Natural killer cell (primary cell): ENCODE results near the gene DRD3. TPM values are rescaled to one million over a fixed set of nuclear protein-coding genes. Genes with fewer than 3 reads are reported as not detected.

ENCODE experiments used
- ATAC-seq, 3 donors: fragments of 150-1000 bp in 2 of 3; fragments of 200-7000 bp in 1 of 3; cut with Tn5 transposase; 1 replicate in 1 of 3; 2 replicates in 2 of 3; pipeline ENCODE4 v1.10.0; 2021; ENCODE audit warnings: mild to moderate bottlenecking in 2 of 3, moderate library complexity in 2 of 3
- DNase-seq, 2 donors: peaks; one replicate each; pipeline versions ENCODE4 v3.0.0 to v3.0.0-alpha.2; 2013 to 2021; ENCODE audit warnings: mixed read lengths in 1 of 2
- H3K27ac ChIP-seq: one replicate; pipeline ENCODE4 v1.5.1; 2013; ENCODE audit warnings: mild to moderate bottlenecking, low read length
- H3K27me3 ChIP-seq: one replicate; pipeline ENCODE4 v1.6.1; 2013; ENCODE audit warnings: low read length; ENCODE audit not compliant: control insufficient read depth, insufficient read depth
- H3K36me3 ChIP-seq: one replicate; pipeline ENCODE4 v1.6.1; 2013; ENCODE audit warnings: low read length; ENCODE audit not compliant: control insufficient read depth, insufficient read depth
- H3K4me1 ChIP-seq: one replicate; pipeline ENCODE4 v1.6.1; 2013; ENCODE audit warnings: low read length; ENCODE audit not compliant: control insufficient read depth, insufficient read depth
- H3K4me3 ChIP-seq: one replicate; pipeline ENCODE4 v1.5.1; 2013; ENCODE audit warnings: low read length
- H3K9me3 ChIP-seq: one replicate; pipeline ENCODE4 v1.6.1; 2013; ENCODE audit warnings: low read length; ENCODE audit not compliant: control insufficient read depth, insufficient read depth
- H3K27ac Mint-ChIP-seq, 2 donors: one replicate each; pipeline ENCODE4 v1.8.0; 2022; ENCODE audit warnings: mild to moderate bottlenecking in 2 of 2, mixed read lengths in 2 of 2, moderate library complexity in 1 of 2
- H3K27me3 Mint-ChIP-seq, 2 donors: one replicate each; pipeline ENCODE4 v1.8.0; 2022; ENCODE audit warnings: low read depth in 2 of 2, mixed read lengths in 2 of 2
- H3K36me3 Mint-ChIP-seq: one replicate; pipeline ENCODE4 v1.8.0; 2022; ENCODE audit warnings: mixed read lengths
- H3K4me1 Mint-ChIP-seq, 2 donors: one replicate each; pipeline ENCODE4 v1.8.0; 2022; ENCODE audit warnings: mixed read lengths in 2 of 2
- H3K4me3 Mint-ChIP-seq: one replicate; pipeline ENCODE4 v1.8.0; 2022; ENCODE audit warnings: mild to moderate bottlenecking, moderate library complexity, mixed read lengths
- H3K9me3 Mint-ChIP-seq, 2 donors: one replicate each; pipeline ENCODE4 v1.8.0; 2022; ENCODE audit warnings: mixed read lengths in 2 of 2
- WGBS: methylation state at CpG from one replicate; pipeline ENCODE4 v1.1.7; 2013; ENCODE audit warnings: missing lambda C conversion rate; ENCODE audit not compliant: insufficient coverage; 5-methylcytosine and 5-hydroxymethylcytosine counted together
- intact Hi-C: fragments of 100-400 bp; cut with micrococcal nuclease; formaldehyde crosslinking; loops from one replicate; pipeline ENCODE4 v1.14.2; 2022
- total RNA-seq, 4 donors: library from RNA; stranded (reverse); fragments of 120-200 nt in 1 of 4; gene quantifications; one replicate each; pipeline versions ENCODE4 v1.2.3 to v1.2.4, GENCODE V29; 2013 to 2022
- TF ChIP-seq, protein P1 (sequence below): fragments of 200-600 bp; IDR thresholded peaks from one replicate; pipeline ENCODE4 v1.8.0; 2022; ENCODE audit warnings: antibody characterized with exemption

Gene DRD3
- total RNA-seq, 3 donors from 2014 or later (not counting 1 experiment from before 2014, with no cell fraction given): not detected

DNA sequence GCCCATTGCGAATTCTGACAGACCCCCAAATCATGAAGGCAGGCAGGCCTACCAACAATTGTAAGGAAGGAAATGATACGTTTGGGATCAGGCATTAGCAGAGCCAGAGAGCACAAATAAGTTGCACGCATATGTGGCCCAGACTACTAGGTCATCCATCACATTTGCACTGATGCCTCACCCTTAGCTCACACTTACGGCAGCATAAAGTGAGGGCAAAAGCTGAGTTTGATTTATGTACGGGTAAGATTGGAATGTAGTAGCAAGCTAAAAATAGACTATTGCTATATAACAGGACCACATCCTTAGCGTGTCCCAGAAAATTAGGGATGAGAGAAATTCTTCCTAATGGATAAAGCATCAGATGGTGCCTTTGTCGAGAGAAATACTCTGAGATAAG lies 63.7 kb downstream of the DRD3 start:
- no peaks in the 10 kb centered on the region for H3K9me3 Mint-ChIP-seq
- Histone ChIP-seq H3K9me3 (no peaks in the 10 kb centered on the region), H3K27ac (no peak overlapping the region), H3K4me1 (no peaks in the 10 kb centered on the region), H3K36me3 (no peaks in the 10 kb centered on the region), H3K27me3 (peaks cover 5% of the 10 kb centered on the region), H3K4me3 (no peak overlapping the region)
- intact Hi-C loops: no loop called here
- H3K36me3 Mint-ChIP-seq: no peaks in the 10 kb centered on the region
- no peak overlapping the region for H3K4me3 Mint-ChIP-seq
- peaks cover 8 to 10% of the 10 kb centered on the region in 2 donors for H3K27me3 Mint-ChIP-seq
- no peak overlapping the region for H3K27ac Mint-ChIP-seq
- ATAC-seq (no peak), DNase-seq (no peak)
- 88% methylated on average over 5 of the region's 7 CpGs for WGBS
- H3K4me1 Mint-ChIP-seq: no peaks in the 10 kb centered on the region
- TF ChIP-seq, protein P1, sequence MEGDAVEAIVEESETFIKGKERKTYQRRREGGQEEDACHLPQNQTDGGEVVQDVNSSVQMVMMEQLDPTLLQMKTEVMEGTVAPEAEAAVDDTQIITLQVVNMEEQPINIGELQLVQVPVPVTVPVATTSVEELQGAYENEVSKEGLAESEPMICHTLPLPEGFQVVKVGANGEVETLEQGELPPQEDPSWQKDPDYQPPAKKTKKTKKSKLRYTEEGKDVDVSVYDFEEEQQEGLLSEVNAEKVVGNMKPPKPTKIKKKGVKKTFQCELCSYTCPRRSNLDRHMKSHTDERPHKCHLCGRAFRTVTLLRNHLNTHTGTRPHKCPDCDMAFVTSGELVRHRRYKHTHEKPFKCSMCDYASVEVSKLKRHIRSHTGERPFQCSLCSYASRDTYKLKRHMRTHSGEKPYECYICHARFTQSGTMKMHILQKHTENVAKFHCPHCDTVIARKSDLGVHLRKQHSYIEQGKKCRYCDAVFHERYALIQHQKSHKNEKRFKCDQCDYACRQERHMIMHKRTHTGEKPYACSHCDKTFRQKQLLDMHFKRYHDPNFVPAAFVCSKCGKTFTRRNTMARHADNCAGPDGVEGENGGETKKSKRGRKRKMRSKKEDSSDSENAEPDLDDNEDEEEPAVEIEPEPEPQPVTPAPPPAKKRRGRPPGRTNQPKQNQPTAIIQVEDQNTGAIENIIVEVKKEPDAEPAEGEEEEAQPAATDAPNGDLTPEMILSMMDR: no peak

DNA sequence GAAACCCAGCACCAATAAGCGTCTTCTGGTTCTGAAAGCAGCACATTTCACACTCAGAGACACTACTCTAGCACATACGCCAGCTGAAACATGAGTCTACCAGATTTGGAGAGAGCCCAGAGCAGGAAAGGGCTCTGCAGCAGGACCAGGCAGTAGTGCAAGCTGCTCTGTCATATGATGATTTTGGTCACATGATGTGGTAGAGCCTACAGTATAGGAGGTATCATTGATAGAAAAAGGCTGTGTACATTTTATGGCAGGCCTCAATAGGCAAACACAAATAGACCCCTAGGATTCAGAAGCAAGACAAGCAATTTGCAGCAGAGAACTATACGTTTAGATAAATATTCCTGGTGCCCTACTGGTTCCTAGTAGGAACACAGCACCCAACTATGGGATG lies 64.1 kb downstream of the DRD3 start:
- Mint-ChIP-seq H3K36me3 (no peaks in the 10 kb centered on the region), H3K27me3 (peaks cover 13% of the 10 kb centered on the region in 2 donors), H3K4me1 (no peaks in the 10 kb centered on the region), H3K4me3 (no peak overlapping the region), H3K27ac (no peak overlapping the region), H3K9me3 (no peaks in the 10 kb centered on the region)
- WGBS: 91% methylated on average over 3 of the region's 3 CpGs
- H3K4me3 ChIP-seq: no peak overlapping the region
- no peak for ATAC-seq
- peaks cover 5% of the 10 kb centered on the region for H3K27me3 ChIP-seq
- no peak overlapping the region for H3K27ac ChIP-seq
- H3K4me1 ChIP-seq: no peaks in the 10 kb centered on the region
- TF ChIP-seq, protein P1: no peak
- H3K9me3 ChIP-seq: no peaks in the 10 kb centered on the region
- H3K36me3 ChIP-seq: no peaks in the 10 kb centered on the region
- no peak for DNase-seq
- intact Hi-C loops: no loop called here

DNA sequence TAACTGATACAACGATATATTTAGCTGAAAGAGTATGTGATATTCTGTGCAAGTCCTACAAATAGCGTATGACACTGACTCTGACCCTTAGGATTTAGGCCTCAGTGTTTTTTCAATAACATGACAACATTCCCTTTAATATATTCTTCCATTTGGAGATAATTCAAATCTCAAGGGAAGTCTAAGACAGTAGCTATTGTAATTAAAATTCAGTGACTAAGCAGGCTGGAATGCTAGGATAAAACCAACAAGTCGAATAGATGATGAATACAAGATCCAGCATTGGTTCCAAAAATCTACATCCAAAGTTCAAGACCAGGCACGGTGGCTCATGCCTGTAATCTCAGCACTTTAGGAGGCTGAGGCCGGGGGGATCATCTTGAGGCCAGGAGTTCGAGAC lies 66.2 kb downstream of the DRD3 start:
- 94% methylated on average over 6 of the region's 6 CpGs for WGBS
- intact Hi-C loops: no loop called here
- Histone ChIP-seq H3K4me3 (no peak overlapping the region), H3K4me1 (no peaks in the 10 kb centered on the region), H3K27ac (no peak overlapping the region), H3K9me3 (no peaks in the 10 kb centered on the region), H3K27me3 (peaks cover 5% of the 10 kb centered on the region), H3K36me3 (no peaks in the 10 kb centered on the region)
- Mint-ChIP-seq H3K27ac (no peak overlapping the region), H3K4me3 (no peak overlapping the region), H3K27me3 (peaks cover 13 to 14% of the 10 kb centered on the region in 2 donors), H3K9me3 (no peaks in the 10 kb centered on the region), H3K36me3 (no peaks in the 10 kb centered on the region), H3K4me1 (no peaks in the 10 kb centered on the region)
- ATAC-seq (no peak), DNase-seq (no peak)
- TF ChIP-seq, protein P1: no peak

DNA sequence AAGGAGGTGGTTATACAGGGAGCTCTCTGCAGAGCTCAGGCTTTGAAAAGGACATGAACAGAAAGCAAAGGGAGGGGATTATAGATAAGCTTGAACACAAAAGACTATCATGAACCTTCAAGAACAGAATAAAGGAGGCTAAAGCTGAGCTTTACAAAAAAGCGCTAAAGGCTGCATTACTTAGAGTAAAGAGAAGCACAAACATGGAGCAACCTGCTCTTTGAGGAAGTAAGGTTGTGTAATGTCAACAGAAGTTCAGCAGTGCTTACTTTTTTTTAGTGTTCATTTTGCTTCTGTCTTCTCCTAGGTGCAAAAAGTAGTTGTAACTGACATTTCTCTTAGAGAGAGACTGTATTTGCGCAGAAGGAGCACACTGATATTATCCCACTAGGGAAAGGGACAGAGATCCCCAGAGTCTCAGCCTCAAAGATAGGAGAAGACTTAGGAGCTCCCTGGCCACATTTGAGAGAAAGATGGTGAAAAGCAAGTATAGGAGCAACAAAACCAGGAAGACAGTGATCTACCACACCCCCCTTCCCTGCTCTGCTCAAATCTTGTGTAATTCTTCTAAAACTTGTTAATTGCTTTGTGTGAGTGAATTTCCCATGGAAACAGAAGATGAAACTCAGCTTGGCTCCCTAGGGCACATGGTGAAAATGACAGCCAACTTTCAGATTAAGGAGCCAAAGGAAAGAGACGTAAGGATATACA lies 67.6 kb downstream of the DRD3 start:
- no peaks in the 10 kb centered on the region for H3K36me3 Mint-ChIP-seq
- no peak overlapping the region for H3K27ac Mint-ChIP-seq
- Histone ChIP-seq H3K4me3 (no peak overlapping the region), H3K27ac (no peak overlapping the region), H3K4me1 (no peaks in the 10 kb centered on the region), H3K36me3 (no peaks in the 10 kb centered on the region), H3K27me3 (peaks cover 5% of the 10 kb centered on the region), H3K9me3 (no peaks in the 10 kb centered on the region)
- DNase-seq (no peak), ATAC-seq (no peak)
- H3K4me3 Mint-ChIP-seq: no peak overlapping the region
- peaks cover 13 to 14% of the 10 kb centered on the region in 2 donors for H3K27me3 Mint-ChIP-seq
- intact Hi-C loops: no loop called here
- WGBS: 76% methylated on average over 3 of the region's 3 CpGs
- TF ChIP-seq, protein P1: no peak
- H3K4me1 Mint-ChIP-seq: no peaks in the 10 kb centered on the region
- no peaks in the 10 kb centered on the region for H3K9me3 Mint-ChIP-seq
